Adipocyte (in vitro differentiated cells): Measurements from ENCODE around the gene NAA25.
A peak's percentile ranks its signal among the peaks of the same experiment; 100 is the strongest.
"Not testable (repeated sequence)": the region's sequence is repeated elsewhere in the genome, so short reads cannot be mapped to it uniquely, and the experiment has no call there.

ENCODE experiments used
- DNase-seq: peaks from one replicate; pipeline ENCODE4 v3.0.0-alpha.2; 2015; ENCODE audit warnings: low read depth
- H3K27me3 ChIP-seq: replicated peaks from 2 replicates; pipeline ENCODE4 v1.7.0; 2013; ENCODE audit warnings: mild to moderate bottlenecking, low read length, moderate library complexity; ENCODE audit not compliant: control insufficient read depth, insufficient read depth
- H3K36me3 ChIP-seq: 2 replicates; pipeline ENCODE4 v1.7.0; 2013; ENCODE audit warnings: low read length, mild to moderate bottlenecking, moderate library complexity; ENCODE audit not compliant: control insufficient read depth, insufficient read depth, severe bottlenecking
- H3K4me1 ChIP-seq: 2 replicates; pipeline ENCODE4 v1.7.0; 2013; ENCODE audit warnings: mild to moderate bottlenecking, low read length, moderate library complexity; ENCODE audit not compliant: control insufficient read depth, insufficient read depth
- H3K4me3 ChIP-seq: 2 replicates; pipeline ENCODE4 v1.7.0; 2013; ENCODE audit warnings: mild to moderate bottlenecking, low read length, moderate library complexity
- H3K9ac ChIP-seq: 2 replicates; pipeline ENCODE4 v1.7.0; 2013; ENCODE audit warnings: mild to moderate bottlenecking, low read length, moderate library complexity
- H3K9me3 ChIP-seq: 2 replicates; pipeline ENCODE4 v1.7.0; 2013; ENCODE audit warnings: mild to moderate bottlenecking, low read length, moderate library complexity; ENCODE audit not compliant: control insufficient read depth

Gene NAA25

DNA sequence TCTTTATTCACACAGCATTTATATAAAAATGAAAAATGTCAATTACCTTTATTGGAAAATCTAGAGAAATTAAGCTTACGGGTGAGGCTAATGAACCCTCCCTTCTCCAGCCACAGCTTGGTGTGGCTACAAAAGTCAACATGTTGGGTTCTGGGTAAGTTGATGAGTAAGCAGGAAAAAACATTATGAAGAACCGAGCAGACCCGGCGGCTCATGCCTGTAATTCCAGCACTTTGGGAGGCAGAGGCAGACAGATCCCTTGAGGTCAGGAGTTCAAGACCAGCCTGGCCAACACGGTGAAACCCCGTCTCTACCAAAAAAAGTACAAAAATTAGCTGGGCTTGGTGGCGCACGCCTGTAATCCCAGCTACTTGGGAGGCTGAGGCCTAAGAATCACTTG is 10.9 kb downstream of the NAA25 start:
- H3K9me3 ChIP-seq, result no peaks in the 10 kb centered on the region
- H3K9ac ChIP-seq, result no peak overlapping the region
- no peak overlapping the region for H3K4me3 ChIP-seq
- H3K36me3 ChIP-seq, result peaks cover 45% of the 10 kb centered on the region
- H3K27me3 ChIP-seq, result no peaks in the 10 kb centered on the region
- peaks cover 12% of the 10 kb centered on the region for H3K4me1 ChIP-seq
- DNase-seq, result no peak

GRCh38 chr12:112096667-112097066 is 11.9 kb downstream of the NAA25 start:
- no peak overlapping the region for H3K4me3 ChIP-seq
- DNase-seq, result peak; percentile 40
- H3K27me3 ChIP-seq, result no peaks in the 10 kb centered on the region
- peaks cover 12% of the 10 kb centered on the region for H3K4me1 ChIP-seq
- peaks cover 54% of the 10 kb centered on the region for H3K36me3 ChIP-seq
- H3K9ac ChIP-seq, result no peak overlapping the region
- no peaks in the 10 kb centered on the region for H3K9me3 ChIP-seq

- DNase-seq, result no peak
- Histone ChIP-seq H3K9ac (no peak overlapping the region), H3K4me1 (peaks cover 12% of the 10 kb centered on the region), H3K9me3 (no peaks in the 10 kb centered on the region), H3K27me3 (no peaks in the 10 kb centered on the region), H3K36me3 (peaks cover 55% of the 10 kb centered on the region), H3K4me3 (no peak overlapping the region)
These were observed 12.5 kb downstream of the NAA25 start for GRCh38 chr12:112096070-112096469.

DNA sequence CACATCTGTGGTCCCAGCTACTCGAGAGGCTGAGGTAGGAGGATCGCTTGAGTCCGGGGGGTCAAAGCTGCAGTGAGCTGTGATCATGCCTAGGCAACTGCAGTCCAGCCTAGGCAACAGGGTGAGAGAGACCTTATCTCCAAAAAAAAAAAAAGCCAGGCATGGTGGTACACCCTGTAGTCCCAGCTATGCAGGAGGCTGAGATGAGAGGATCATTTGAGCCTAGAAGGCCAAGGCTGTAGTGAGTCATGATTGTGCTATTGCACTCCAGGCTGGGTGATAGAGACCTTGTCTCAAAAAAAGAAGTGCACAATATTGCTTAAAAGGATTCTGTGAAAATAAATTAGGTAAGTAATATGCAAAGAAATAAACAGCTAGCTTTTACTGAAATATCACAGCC is 17.0 kb downstream of the NAA25 start:
- Histone ChIP-seq H3K9me3 (no peaks in the 10 kb centered on the region), H3K27me3 (no peaks in the 10 kb centered on the region), H3K4me1 (peaks cover 17% of the 10 kb centered on the region), H3K9ac (no peak overlapping the region), H3K36me3 (peaks cover 62% of the 10 kb centered on the region), H3K4me3 (no peak overlapping the region)
- no peak for DNase-seq

DNA sequence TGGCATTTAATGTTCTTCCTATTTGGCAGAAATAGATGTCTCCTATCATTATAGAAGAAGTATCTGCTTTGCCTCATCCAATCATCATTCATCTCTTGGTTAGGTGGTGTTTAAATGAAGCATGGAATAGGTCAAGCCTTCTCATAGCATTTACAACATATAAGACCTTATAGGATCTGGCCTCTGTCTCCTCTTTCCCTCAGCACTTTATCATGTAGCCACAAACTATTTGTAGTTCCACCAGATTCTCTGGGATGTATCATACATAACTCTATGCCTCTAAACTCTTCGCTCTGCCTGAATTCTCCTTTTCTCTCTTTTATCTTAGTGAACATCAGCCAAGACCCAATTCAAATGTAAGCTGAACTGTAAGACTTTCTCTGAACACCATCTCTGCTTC is 20.7 kb downstream of the NAA25 start:
- no peak overlapping the region for H3K9ac ChIP-seq
- peaks cover 21% of the 10 kb centered on the region for H3K4me1 ChIP-seq
- peaks cover 68% of the 10 kb centered on the region for H3K36me3 ChIP-seq
- no peaks in the 10 kb centered on the region for H3K27me3 ChIP-seq
- no peak overlapping the region for H3K4me3 ChIP-seq
- no peak for DNase-seq
- no peaks in the 10 kb centered on the region for H3K9me3 ChIP-seq

- Histone ChIP-seq H3K9ac (no peak overlapping the region), H3K9me3 (no peaks in the 10 kb centered on the region), H3K36me3 (peaks cover 66% of the 10 kb centered on the region), H3K27me3 (no peaks in the 10 kb centered on the region), H3K4me1 (peaks cover 21% of the 10 kb centered on the region), H3K4me3 (no peak overlapping the region)
- DNase-seq, result peak; percentile 29
These were observed 21.3 kb downstream of the NAA25 start for GRCh38 chr12:112087055-112087850.

DNA sequence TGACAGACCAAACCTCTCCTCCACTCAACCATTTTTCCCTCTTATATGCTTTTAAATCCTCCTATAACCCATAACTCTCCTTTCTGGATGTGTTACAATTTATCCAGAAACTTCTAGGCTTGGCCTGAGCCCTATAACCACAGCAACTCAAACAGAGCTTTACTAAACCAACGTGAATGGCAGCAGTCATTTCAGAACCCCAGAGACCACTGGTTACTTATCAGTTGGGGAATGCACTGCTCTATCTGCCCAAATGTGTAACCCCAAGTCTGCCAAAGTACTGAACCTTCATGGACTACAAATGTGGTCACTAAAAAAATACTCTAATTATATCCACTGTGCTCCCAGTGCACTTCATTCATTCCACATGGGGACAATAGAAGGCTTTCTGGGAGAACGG is 42.0 kb downstream of the NAA25 start:
- Histone ChIP-seq H3K9me3 (no peaks in the 10 kb centered on the region), H3K36me3 (peaks cover 93% of the 10 kb centered on the region), H3K27me3 (no peaks in the 10 kb centered on the region), H3K4me3 (no peak overlapping the region), H3K9ac (no peak overlapping the region), H3K4me1 (no peaks in the 10 kb centered on the region)
- DNase-seq, result no peak

DNA sequence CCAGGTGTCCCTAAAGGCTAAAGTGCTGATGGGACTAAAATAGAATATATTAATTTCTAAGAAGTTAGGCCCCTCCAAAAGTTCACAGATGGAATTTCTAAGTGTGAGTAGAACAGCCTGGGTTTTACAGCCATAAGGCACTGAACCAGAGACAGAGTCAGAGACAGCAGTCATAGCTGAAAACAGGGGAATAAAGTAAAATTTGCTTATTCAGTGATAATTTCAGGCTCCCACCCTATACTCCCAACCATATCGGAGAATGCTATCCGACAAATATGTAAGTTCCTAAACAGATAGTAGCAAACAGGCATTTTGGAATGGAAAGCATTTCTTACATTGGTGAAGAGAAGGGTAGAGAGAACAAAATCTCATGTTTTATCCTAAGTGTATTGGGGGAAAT is 45.3 kb downstream of the NAA25 start:
- H3K4me3 ChIP-seq, result no peak overlapping the region
- H3K9me3 ChIP-seq, result no peaks in the 10 kb centered on the region
- H3K4me1 ChIP-seq, result no peaks in the 10 kb centered on the region
- peaks cover 93% of the 10 kb centered on the region for H3K36me3 ChIP-seq
- DNase-seq, result no peak
- no peaks in the 10 kb centered on the region for H3K27me3 ChIP-seq
- H3K9ac ChIP-seq, result no peak overlapping the region

DNA sequence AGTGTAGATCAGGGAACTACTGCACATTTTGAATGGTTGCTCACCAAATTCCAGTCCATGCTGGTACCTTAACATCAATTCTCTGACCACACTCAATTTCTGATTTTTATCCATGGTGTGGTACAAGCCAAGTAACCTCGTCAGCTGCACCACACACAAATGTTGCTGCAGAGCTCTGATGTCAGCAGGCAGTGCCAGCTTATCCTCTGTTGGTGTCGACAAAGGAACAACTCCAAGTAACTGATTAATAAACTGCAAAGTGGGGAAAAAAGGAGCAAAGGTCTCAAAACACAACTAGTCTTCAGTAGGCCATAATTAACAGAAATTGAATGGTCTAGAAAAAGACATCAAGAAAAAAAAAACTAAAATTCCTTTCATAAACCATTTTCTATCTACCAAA is 47.4 kb downstream of the NAA25 start:
- Histone ChIP-seq H3K9me3 (no peaks in the 10 kb centered on the region), H3K36me3 (peaks cover 90% of the 10 kb centered on the region), H3K4me3 (no peak overlapping the region), H3K27me3 (no peaks in the 10 kb centered on the region), H3K9ac (no peak overlapping the region), H3K4me1 (no peaks in the 10 kb centered on the region)
- DNase-seq, result no peak

GRCh38 chr12:112049351-112049750 is 59.2 kb downstream of the NAA25 start:
- Histone ChIP-seq H3K27me3 (no peaks in the 10 kb centered on the region), H3K4me3 (no peak overlapping the region), H3K4me1 (peaks cover 18% of the 10 kb centered on the region), H3K36me3 (peaks cover 96% of the 10 kb centered on the region), H3K9me3 (no peaks in the 10 kb centered on the region), H3K9ac (no peak overlapping the region)
- DNase-seq, result no peak

DNA sequence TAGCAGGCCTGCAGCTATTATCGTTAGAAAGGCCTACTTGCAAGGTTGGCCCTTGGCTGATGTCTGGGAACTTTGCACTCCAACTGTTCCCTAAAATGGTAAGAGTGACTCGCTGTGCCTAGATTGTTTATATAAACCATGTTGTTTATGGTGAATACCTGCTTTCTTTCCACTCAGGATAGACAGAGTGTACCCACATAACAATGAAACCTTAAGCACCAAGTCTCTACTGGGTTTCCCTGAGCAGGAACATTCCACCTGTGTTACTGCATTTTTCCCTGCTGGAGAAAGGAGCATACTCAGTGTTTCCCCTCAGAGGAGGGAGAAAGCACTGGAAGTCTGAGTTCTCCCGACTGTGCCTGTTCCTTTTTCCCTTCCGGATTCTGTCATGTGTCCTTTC is 62.6 kb downstream of the NAA25 start:
- no peaks in the 10 kb centered on the region for H3K9me3 ChIP-seq
- no peak for DNase-seq
- H3K36me3 ChIP-seq, result peaks cover 93% of the 10 kb centered on the region
- no peak overlapping the region for H3K4me3 ChIP-seq
- H3K9ac ChIP-seq, result no peak overlapping the region
- peaks cover 12% of the 10 kb centered on the region for H3K4me1 ChIP-seq
- H3K27me3 ChIP-seq, result no peaks in the 10 kb centered on the region

DNA sequence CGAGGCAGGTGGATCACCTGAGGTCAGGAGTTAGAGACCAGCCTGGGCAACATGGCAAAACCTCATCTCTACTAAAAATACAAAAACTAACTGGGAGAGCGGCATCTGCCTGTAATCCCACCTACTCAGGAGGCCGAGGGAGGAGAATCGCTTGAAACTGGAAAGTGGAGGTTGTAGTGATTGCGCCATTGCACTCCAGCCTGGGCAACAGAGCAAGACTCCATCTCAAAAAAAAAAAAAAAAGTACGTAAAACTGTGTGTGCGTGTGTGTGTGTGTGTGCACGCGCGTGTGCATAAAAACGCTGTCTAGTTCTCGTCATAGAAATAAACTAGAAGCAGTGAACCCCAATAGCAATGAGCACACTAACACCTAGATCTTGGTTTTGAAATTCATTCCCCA is 72.0 kb downstream of the NAA25 start:
- not testable (repeated sequence) for H3K27me3 ChIP-seq, H3K9me3 ChIP-seq, H3K9ac ChIP-seq, H3K4me3 ChIP-seq, DNase-seq, H3K4me1 ChIP-seq
- peaks cover 91% of the 10 kb centered on the region for H3K36me3 ChIP-seq
